OCI-LY7 (cell line): Measurements from ENCODE around the gene RGS2. TPM values are rescaled to one million over a fixed set of nuclear protein-coding genes. Genes with fewer than 3 reads are reported as not detected.

ENCODE experiments used
- BruUV-seq: library from RNA; stranded (reverse); fragments of 400-500 nt; replicated peaks from 2 replicates; lab custom pipeline; 2021; lab: Mats Ljungman, UMichigan
- CTCF ChIA-PET: fragments of 300-600 bp; sonication (Branson Sonifier 250); formaldehyde crosslinking; loops from one replicate; lab custom pipeline; 2022; ENCODE audit warnings: antibody characterized with exemption; ENCODE audit not compliant: unreplicated experiment; lab: Charles Lee
- POLR2A ChIA-PET: fragments of 300-600 bp; sonication (Branson Sonifier 250); formaldehyde crosslinking; loops from one replicate; lab custom pipeline; 2022; ENCODE audit warnings: antibody characterized with exemption; lab: Charles Lee
- DNase-seq: peaks from one replicate; pipeline ENCODE4 v3.0.0-alpha.2; 2015; ENCODE audit warnings: low spot score
- H2AFZ ChIP-seq: fragments of 200-600 bp; sonication (generic), shearing (Covaris generic); 2 replicates; pipeline ENCODE4 v1.6.1; 2014; ENCODE audit warnings: mild to moderate bottlenecking, antibody characterized with exemption, low read length, moderate library complexity
- H3K27ac ChIP-seq: fragments of 200-600 bp; sonication (generic); 2 replicates; pipeline ENCODE4 v1.5.1; 2014; ENCODE audit warnings: mixed run types, low read depth, mild to moderate bottlenecking, moderate library complexity, low read length, inconsistent platforms; ENCODE audit not compliant: poor library complexity, severe bottlenecking
- H3K36me3 ChIP-seq: fragments of 200-600 bp; sonication (generic); 2 replicates; pipeline ENCODE4 v1.6.1; 2014; ENCODE audit warnings: mild to moderate bottlenecking, antibody characterized with exemption, low read length, moderate library complexity, mixed read lengths; ENCODE audit not compliant: insufficient read depth
- H3K4me1 ChIP-seq: fragments of 200-600 bp; sonication (generic); 2 replicates; pipeline ENCODE4 v1.5.1; 2014; ENCODE audit warnings: mild to moderate bottlenecking, low read length; ENCODE audit not compliant: insufficient read depth, poor library complexity, severe bottlenecking
- H3K4me2 ChIP-seq: fragments of 200-600 bp; sonication (generic); 2 replicates; pipeline ENCODE4 v1.6.1; 2014; ENCODE audit warnings: mild to moderate bottlenecking, low read length
- H3K4me3 ChIP-seq: fragments of 200-600 bp; sonication (generic); 2 replicates; pipeline ENCODE4 v1.5.1; 2014; ENCODE audit warnings: mild to moderate bottlenecking, low read depth, low read length; ENCODE audit not compliant: poor library complexity, severe bottlenecking
- H3K79me2 ChIP-seq: fragments of 200-600 bp; sonication (generic); 2 replicates; pipeline ENCODE4 v1.6.1; 2016; ENCODE audit warnings: low read depth, mild to moderate bottlenecking, low read length, moderate library complexity, mixed read lengths; ENCODE audit not compliant: insufficient read depth
- H3K9me2 ChIP-seq: fragments of 200-600 bp; sonication (generic); 2 replicates; pipeline ENCODE4 v1.6.1; 2016; ENCODE audit warnings: mild to moderate bottlenecking, low read length, mixed read lengths; ENCODE audit not compliant: insufficient read depth
- H3K9me3 ChIP-seq: fragments of 200-600 bp; sonication (generic); 2 replicates; pipeline ENCODE4 v1.6.1; 2014; ENCODE audit warnings: mild to moderate bottlenecking, mixed run types, low read length, mixed read lengths
- H4K20me1 ChIP-seq: fragments of 200-600 bp; sonication (generic); 2 replicates; pipeline ENCODE4 v1.6.1; 2014; ENCODE audit warnings: mild to moderate bottlenecking, antibody characterized with exemption, low read length, moderate library complexity, mixed read lengths; ENCODE audit not compliant: insufficient read depth
- CTCF ChIP-seq: fragments of 200-600 bp; sonication (generic); conservative IDR thresholded peaks from 2 replicates; pipeline ENCODE4 v1.5.1; 2014; ENCODE audit warnings: mild to moderate bottlenecking, antibody characterized with exemption, low read length, moderate library complexity, mixed read lengths
- EZH2phosphoT487 ChIP-seq: fragments of 200-600 bp; sonication (generic); IDR thresholded peaks from 2 replicates; pipeline ENCODE4 v1.6.1; 2018; ENCODE audit warnings: low read depth, borderline replicate concordance, mild to moderate bottlenecking, mixed run types, antibody characterized with exemption, low read length, moderate library complexity, mixed read lengths
- intact Hi-C: fragments of 100-400 bp; cut with micrococcal nuclease; formaldehyde crosslinking; loops from one replicate; pipeline ENCODE4 v1.10.0; 2022; ENCODE audit not compliant: unreplicated experiment
- total RNA-seq, 2 experiments: library from RNA; depleted of rRNA in 1 of 2; stranded (reverse); fragments of >200 nt in 1 of 2; shearing (Covaris generic) in 1 of 2; gene quantifications; 2 replicates each; pipeline ENCODE4 v1.2.3, GENCODE V29; 2014 to 2022

Gene RGS2
- total RNA-seq, 2 experiments from 2014 or later: 12.5 to 27.6 TPM

DNA sequence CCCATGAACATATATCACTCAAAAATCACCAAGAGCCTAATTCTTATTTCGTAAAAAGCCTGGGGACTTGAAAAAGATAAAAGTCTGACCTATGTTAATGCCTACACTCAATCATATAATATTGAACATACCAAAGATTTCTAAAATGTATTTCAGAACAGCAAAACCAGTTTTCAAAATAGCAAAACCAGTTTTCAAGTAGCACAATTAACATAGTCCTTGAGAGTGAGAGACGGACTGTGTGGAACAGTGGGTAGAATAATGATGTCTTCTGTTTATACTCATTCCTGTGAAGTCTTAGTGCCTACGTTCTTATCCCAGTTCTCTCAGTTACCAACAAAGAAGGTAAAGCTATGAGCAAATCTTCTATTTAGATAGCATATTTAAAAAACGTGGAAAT lies 22.3 kb upstream of the RGS2 start:
- H3K79me2 ChIP-seq: no peaks in the 10 kb centered on the region
- H3K9me2 ChIP-seq: no peaks in the 10 kb centered on the region
- no peak for DNase-seq
- H3K4me1 ChIP-seq: no peaks in the 10 kb centered on the region
- no peak overlapping the region for H3K4me3 ChIP-seq
- H3K27ac ChIP-seq: no peak overlapping the region
- ChIA-PET POLR2A (interaction anchor here (0.6 kb wide), 3 partner anchors 11 to 480 kb away, joined by 3 to 8 read pairs (median 4); no protein-coding TSS in a partner anchor), CTCF (no interaction called here)
- H4K20me1 ChIP-seq: no peaks in the 10 kb centered on the region
- H2AFZ ChIP-seq: no peak overlapping the region
- TF ChIP-seq EZH2phosphoT487: no peak
- no peak for TF ChIP-seq CTCF
- no peak overlapping the region for H3K4me2 ChIP-seq
- H3K36me3 ChIP-seq: no peaks in the 10 kb centered on the region
- H3K9me3 ChIP-seq: no peaks in the 10 kb centered on the region
- BruUV-seq: no TSS peak
- intact Hi-C loops: no loop called here

DNA sequence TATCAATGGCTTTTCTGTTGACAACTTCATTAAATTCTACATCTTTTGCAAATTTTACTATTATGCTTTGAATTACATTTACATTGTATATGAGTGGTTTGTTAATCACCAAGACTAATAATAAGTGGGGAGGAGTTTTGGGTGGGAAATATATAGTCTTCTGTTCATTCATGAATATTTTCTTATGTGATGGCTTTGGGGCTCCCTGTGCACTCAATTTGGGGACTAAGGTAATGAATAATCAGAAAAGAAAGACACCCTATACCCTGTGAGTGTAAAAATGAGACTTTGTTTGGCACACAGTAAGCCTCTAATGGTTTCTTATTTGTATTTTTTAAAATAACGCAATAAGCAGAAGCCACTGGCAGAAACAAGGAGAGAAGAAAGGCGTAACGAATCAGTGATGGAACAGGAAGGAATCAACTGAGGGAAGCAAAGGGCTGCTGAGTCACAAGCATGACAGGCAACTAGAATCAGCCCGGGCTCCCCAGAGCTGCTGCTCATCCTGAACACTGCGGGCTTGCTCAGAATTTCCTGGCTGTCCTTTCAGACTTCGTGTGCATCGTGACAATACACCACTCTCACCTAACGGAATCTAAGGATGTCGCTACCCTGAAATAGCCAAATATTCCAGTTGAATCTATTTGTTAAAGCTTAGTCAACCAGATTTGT lies 20.8 kb upstream of the RGS2 start:
- BruUV-seq: no TSS peak

More for the DNA sequence above, 20.8 kb upstream of the RGS2 start:
- TF ChIP-seq CTCF (no peak), EZH2phosphoT487 (no peak)
- Histone ChIP-seq H2AFZ (no peak overlapping the region), H3K9me2 (no peaks in the 10 kb centered on the region), H3K4me2 (no peak overlapping the region), H3K4me1 (no peaks in the 10 kb centered on the region), H3K27ac (no peak overlapping the region), H3K79me2 (no peaks in the 10 kb centered on the region), H4K20me1 (no peaks in the 10 kb centered on the region), H3K9me3 (no peaks in the 10 kb centered on the region), H3K36me3 (no peaks in the 10 kb centered on the region), H3K4me3 (no peak overlapping the region)
- POLR2A ChIA-PET: no interaction called here
- intact Hi-C loops: no loop called here
- DNase-seq: no peak
- CTCF ChIA-PET: no interaction called here
